GM12878 (cell line): ENCODE data around the gene CEP131. TPM values are rescaled to one million over a fixed set of nuclear protein-coding genes. Genes with fewer than 3 reads are reported as not detected.

ENCODE experiments used
- ATAC-seq: fragments of 200-7000 bp; cut with Tn5 transposase; 3 replicates; pipeline ENCODE4 v1.9.1; 2020; ENCODE audit warnings: mild to moderate bottlenecking, moderate library complexity
- BruUV-seq: library from RNA; stranded (reverse); fragments of 400-500 nt; replicated peaks from 2 replicates; lab custom pipeline; 2021; lab: Mats Ljungman, UMichigan
- CTCF ChIA-PET: fragments of 300-600 bp; sonication (Branson Sonifier 250); formaldehyde crosslinking; extraction: SDS; loops from one replicate; lab custom pipeline; 2021; ENCODE audit warnings: inconsistent platforms; lab: Yijun Ruan, JAX
- POLR2A ChIA-PET: fragments of 350-600 bp; formaldehyde crosslinking; extraction: SDS; loops from one replicate; lab custom pipeline; 2021; ENCODE audit warnings: inconsistent platforms; lab: Charles Lee
- RAD21 ChIA-PET: fragments of 300-600 bp; sonication (Branson Sonifier 250); formaldehyde crosslinking; loops from one replicate; lab custom pipeline; 2023; ENCODE audit warnings: antibody characterized with exemption; ENCODE audit not compliant: unreplicated experiment; lab: Charles Lee
- SMC1A ChIA-PET: fragments of 300-600 bp; sonication (Branson Sonifier 250); formaldehyde crosslinking; loops from one replicate; lab custom pipeline; 2023; ENCODE audit not compliant: unreplicated experiment, uncharacterized antibody; lab: Charles Lee
- DNase-seq: peaks from one replicate; pipeline ENCODE4 v3.0.0-alpha.2; 2011; ENCODE audit warnings: low read depth, low spot score
- FAIRE-seq: peaks from 3 replicates; lab custom pipeline; 2011; peaks lifted over from hg19 to GRCh38; lab: Jason Lieb, UNC
- H2AFZ ChIP-seq: 2 replicates; pipeline ENCODE4 v1.6.0; 2011; ENCODE audit warnings: low read depth, low read length, control low read depth; ENCODE audit not compliant: control insufficient read depth
- H3K27ac ChIP-seq: 2 replicates; pipeline ENCODE4 v1.5.1; 2011; ENCODE audit warnings: control low read depth; ENCODE audit not compliant: control insufficient read depth, insufficient read depth
- H3K27me3 ChIP-seq, 2 experiments: replicated peaks in 1 of 2; 2 replicates each; pipeline versions ENCODE4 v1.6.0 to v1.6.1; 2011; ENCODE audit warnings: low read length in 1 of 2; ENCODE audit not compliant: control insufficient read depth in 2 of 2, insufficient read depth in 2 of 2
- H3K36me3 ChIP-seq, 2 experiments: 2 replicates each; pipeline ENCODE4 v1.5.1; 2011; ENCODE audit warnings: low read length in 1 of 2; ENCODE audit not compliant: control insufficient read depth in 2 of 2, insufficient read depth in 2 of 2
- H3K4me1 ChIP-seq: 2 replicates; pipeline ENCODE4 v1.6.1; 2011; ENCODE audit warnings: mild to moderate bottlenecking, low read length, moderate library complexity, mixed read lengths; ENCODE audit not compliant: control insufficient read depth, insufficient read depth
- H3K4me2 ChIP-seq: 2 replicates; pipeline ENCODE4 v1.6.0; 2011; ENCODE audit warnings: control low read depth; ENCODE audit not compliant: control insufficient read depth, insufficient read depth
- H3K4me3 ChIP-seq: fragments of 200-600 bp; sonication (generic); 2 replicates; pipeline ENCODE4 v1.5.1; 2016
- H3K79me2 ChIP-seq: 2 replicates; pipeline ENCODE4 v1.6.0; 2011; ENCODE audit warnings: low read length; ENCODE audit not compliant: control insufficient read depth, insufficient read depth
- H3K9ac ChIP-seq: 2 replicates; pipeline ENCODE4 v1.8.0; 2011; ENCODE audit warnings: low read length, control low read depth, mixed read lengths; ENCODE audit not compliant: control insufficient read depth, insufficient read depth
- H3K9me3 ChIP-seq: replicated peaks from 3 replicates; pipeline ENCODE4 v1.5.1; 2011; ENCODE audit warnings: mild to moderate bottlenecking, low read length; ENCODE audit not compliant: control insufficient read depth, insufficient read depth
- H4K20me1 ChIP-seq: 2 replicates; pipeline ENCODE4 v1.6.0; 2011; ENCODE audit not compliant: control insufficient read depth, insufficient read depth
- BCL3 ChIP-seq: IDR thresholded peaks from 2 replicates; pipeline ENCODE4 v1.6.1; 2011; ENCODE audit warnings: borderline replicate concordance, low read depth, mild to moderate bottlenecking, moderate library complexity, low read length; ENCODE audit not compliant: insufficient read depth, poor library complexity, severe bottlenecking
- CREM ChIP-seq: IDR thresholded peaks from 2 replicates; pipeline ENCODE4 v1.6.1; 2014; ENCODE audit warnings: antibody characterized with exemption, low read depth
- HDAC6 ChIP-seq: fragments of 200-600 bp; sonication (generic); IDR thresholded peaks from one replicate; pipeline ENCODE4 v1.8.0; 2017; ENCODE audit warnings: antibody characterized with exemption; ENCODE audit not compliant: unreplicated experiment
- POLR2AphosphoS5 ChIP-seq: IDR thresholded peaks from 2 replicates; pipeline ENCODE4 v1.6.1; 2011; ENCODE audit warnings: mild to moderate bottlenecking, low read length, inconsistent platforms
- RFX5 ChIP-seq: IDR thresholded peaks from 2 replicates; pipeline ENCODE4 v1.6.1; 2011; ENCODE audit warnings: low read depth, low read length, improper control_type of control experiment
- TBL1XR1 ChIP-seq: IDR thresholded peaks from 2 replicates; pipeline ENCODE4 v1.6.1; 2012; ENCODE audit warnings: low read depth, low read length, improper control_type of control experiment
- TCF12 ChIP-seq: IDR thresholded peaks from 2 replicates; pipeline ENCODE4 v1.6.1; 2011; ENCODE audit warnings: low read depth, mild to moderate bottlenecking, low read length
- YY1 ChIP-seq: IDR thresholded peaks from 2 replicates; pipeline ENCODE4 v1.6.1; 2011; ENCODE audit warnings: low read depth, mild to moderate bottlenecking, low read length
- WGBS: methylation state at CpG from one replicate; pipeline ENCODE4 v1.1.6; 2016; ENCODE audit warnings: low lambda C conversion rate; ENCODE audit not compliant: insufficient replicate concordance, insufficient coverage; ENCODE audit errors: missing lambda C conversion rate; 5-methylcytosine and 5-hydroxymethylcytosine counted together
- in situ Hi-C: fragments of 300-500 bp; cut with MboI; formaldehyde crosslinking; loops from 9 replicates; pipeline ENCODE4 v1.14.3; 2018; ENCODE audit warnings: mixed read lengths
- intact Hi-C: fragments of 100-400 bp; cut with micrococcal nuclease; formaldehyde crosslinking; loops from one replicate; pipeline ENCODE4 v1.14.2; 2022; ENCODE audit not compliant: unreplicated experiment
- polyA plus RNA-seq, 11 experiments: library from polyadenylated mRNA; depleted of rRNA in 4 of 11; unstranded in 6 of 11; stranded (reverse) in 5 of 11; fragments of >200 nt; fragmentation: Nextera tagmentation in 4 of 11; fragmentation: Illumina TruSeq in 1 of 11; extraction: Ambion mirVana in 4 of 11; extraction: Trizol in 1 of 11; gene quantifications; 1 replicate in 1 of 11; 2 replicates in 10 of 11; pipeline versions ENCODE4 v1.2.1 to v1.2.3, GENCODE V29; 2011 to 2016; ENCODE audit warnings: inconsistent platforms in 2 of 11, missing spikeins in 2 of 11, low read depth in 1 of 11
- total RNA-seq, 4 experiments: library from RNA; depleted of rRNA in 3 of 4; stranded (reverse); fragments of >200 nt in 3 of 4; fragmentation: Illumina TruSeq in 1 of 4; extraction: Trizol in 1 of 4; gene quantifications; 2 replicates each; pipeline versions ENCODE4 v1.2.1 to v1.2.3, GENCODE V29; 2013 to 2021

CEP131 gene
- total and polyA plus RNA-seq, 10 of the 15 experiments (the other 5 are each of a cell fraction or from before 2014, with no cell fraction given), result 0.05 to 17.3 (median 6.7) TPM

GRCh38 chr17:81213978-81214377 lies 8.8 kb downstream of the CEP131 start:
- 97% methylated on average over 8 of the region's 8 CpGs for WGBS
- SMC1A ChIA-PET, result no interaction called here
- RAD21 ChIA-PET, result no interaction called here
- TF ChIP-seq TCF12 (no peak), BCL3 (no peak), RFX5 (no peak), TBL1XR1 (no peak), HDAC6 (no peak), POLR2AphosphoS5 (no peak), CREM (no peak), YY1 (no peak)
- H3K79me2 ChIP-seq, result no peaks in the 10 kb centered on the region
- CTCF ChIA-PET, result no interaction called here
- DNase-seq (no peak), ATAC-seq (no peak), FAIRE-seq (no peak)
- H3K4me3 ChIP-seq, result no peak overlapping the region
- H3K9me3 ChIP-seq, result no peaks in the 10 kb centered on the region
- no peak overlapping the region for H2AFZ ChIP-seq
- BruUV-seq, result no TSS peak
- H3K27ac ChIP-seq, result no peak overlapping the region
- in situ Hi-C loops, result no loop called here
- H3K4me1 ChIP-seq, result no peaks in the 10 kb centered on the region
- no peak overlapping the region for H3K9ac ChIP-seq
- intact Hi-C loops, result no loop called here
- POLR2A ChIA-PET, result no interaction called here
- no peaks in the 10 kb centered on the region for H3K27me3 ChIP-seq
- H4K20me1 ChIP-seq, result no peaks in the 10 kb centered on the region
- no peak overlapping the region for H3K4me2 ChIP-seq
- H3K36me3 ChIP-seq, result no peaks in the 10 kb centered on the region; a peak in 1 of 4 replicates
